EL (cell line): Measurements from ENCODE around the gene LENG8.

Experiments
- DNase-seq: peaks from one replicate; pipeline ENCODE4 v3.0.0-alpha.2; 2016

Gene LENG8

DNA sequence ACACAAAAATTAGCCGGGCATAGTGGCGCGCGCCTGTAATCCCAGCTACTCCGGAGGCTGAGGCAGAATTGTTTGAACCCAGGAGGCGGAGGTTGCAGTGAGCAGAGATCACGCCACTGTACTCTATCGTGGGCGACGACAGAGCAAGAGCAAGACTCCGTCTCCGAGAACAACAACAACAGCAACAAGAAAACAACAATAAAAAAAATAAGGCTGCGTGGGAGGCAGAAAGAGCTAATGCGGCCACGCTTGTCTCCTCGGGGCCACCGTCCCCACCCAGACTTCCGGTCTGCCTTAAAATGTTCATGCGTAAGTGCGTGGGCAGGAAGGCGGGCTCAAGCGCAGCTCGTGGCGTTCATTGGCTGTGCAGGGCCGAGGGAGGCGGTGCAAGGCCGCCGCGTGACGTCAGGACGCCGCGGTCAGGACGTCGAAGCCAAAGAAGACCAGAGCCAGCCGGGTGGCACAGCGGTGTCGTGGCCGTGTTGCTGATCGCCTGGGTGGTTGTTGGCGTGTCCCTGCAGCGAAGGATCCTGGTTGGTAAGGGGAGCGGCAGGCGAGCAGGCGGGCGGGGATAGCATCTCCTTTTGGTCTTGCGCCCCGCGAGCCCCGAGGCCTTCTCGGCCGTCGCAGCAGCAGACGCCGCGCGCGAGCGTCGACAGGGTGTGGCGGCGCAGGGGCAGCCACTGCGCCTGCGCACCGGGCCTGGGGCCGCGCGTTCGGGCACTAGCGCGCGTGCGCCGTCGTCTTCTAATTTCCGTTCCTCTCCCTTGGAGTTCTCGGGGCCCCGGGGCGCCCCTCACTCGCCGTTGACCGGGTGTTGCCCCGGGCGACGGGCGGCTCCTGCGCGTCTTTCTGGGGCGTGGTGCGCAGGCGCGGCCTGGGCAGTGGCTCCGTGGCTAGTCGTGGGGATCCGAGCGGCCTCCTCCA, at the start of gene LENG8:
Gene LENG8 (plus strand): TSS at position 426 of the 927 bp plus-strand sequence. CDS start 2,146 bp downstream, outside the sequence.
- peak; percentile 97 for DNase-seq

DNA sequence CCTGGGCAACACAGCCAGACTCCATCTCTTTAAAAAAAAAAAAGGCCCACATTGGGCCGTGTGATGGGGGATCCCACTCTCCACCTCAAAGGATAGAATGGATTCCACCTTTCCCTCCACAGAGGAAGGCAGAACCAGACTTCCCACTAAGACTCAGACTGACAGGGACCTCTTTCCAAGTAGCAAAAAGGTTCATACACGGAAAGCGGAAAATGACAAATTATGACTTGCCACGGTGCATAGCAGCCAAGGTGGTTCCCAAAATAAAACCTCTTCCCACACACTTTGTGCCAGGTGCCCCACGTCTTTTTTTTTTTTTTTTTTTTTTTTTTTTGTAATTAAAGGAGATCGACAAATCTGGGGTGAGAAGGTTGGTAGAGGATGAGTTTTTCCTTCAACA, 48.1 kb upstream of the LENG8 start:
- DNase-seq: no peak

DNA sequence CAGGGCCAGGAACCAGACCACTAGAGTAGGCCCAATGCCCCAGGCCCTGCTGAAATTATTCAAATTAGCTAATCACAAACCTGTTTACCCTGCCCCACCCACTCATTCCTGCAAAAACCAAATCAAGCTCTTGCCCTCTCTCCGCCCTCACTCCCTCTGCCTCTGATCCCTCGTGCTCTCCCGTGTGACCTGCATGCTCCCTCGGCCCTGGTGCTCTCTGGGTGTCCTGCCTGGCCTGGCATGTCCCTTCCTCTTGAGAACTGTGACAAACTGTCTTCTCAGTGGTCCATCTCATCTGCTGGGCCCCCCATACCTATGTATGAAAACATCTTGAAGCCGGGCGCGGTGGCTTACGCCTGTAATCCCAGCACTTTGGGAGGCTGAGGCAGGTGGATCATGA, 45.9 kb upstream of the LENG8 start:
- DNase-seq: no peak

DNA sequence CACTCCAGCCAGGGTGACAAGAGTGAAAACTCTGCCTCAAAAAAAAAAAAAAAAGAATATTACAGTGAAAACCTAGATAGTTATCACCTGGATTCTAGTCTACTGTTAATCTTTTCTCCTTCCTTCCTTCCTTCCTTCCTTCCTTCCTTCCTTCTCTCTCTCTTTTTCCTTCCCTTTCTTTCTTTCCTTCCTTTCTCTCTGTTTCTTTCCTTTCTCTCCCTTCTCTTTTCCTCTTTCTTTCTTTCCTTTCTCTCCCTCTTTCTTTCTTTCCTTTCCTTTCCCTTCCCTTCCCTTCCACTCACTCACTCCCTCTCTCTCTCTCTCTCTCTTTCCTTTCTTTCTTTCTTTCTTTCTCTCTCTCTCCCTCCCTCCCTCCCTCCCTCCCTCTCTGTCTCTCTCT, 43.4 kb upstream of the LENG8 start:
- no peak for DNase-seq

DNA sequence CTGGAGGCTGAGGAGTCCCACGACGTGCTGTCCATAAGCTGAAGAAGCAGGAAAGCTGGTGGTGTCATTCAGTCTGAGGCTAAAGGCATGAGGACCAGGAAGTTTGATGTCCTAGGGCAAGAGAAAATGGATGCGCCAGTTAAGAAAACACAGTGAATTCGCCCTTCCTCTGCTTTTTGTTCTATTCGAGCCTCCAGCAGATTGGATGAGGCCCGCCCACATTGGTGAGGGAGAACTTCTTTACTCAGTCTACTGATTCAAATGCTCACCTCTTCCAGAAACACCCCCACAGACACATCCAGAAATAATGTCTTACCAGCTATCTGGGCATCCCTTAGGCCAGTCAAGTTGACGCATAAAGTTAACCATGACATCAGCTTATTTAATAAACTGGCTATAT, 41.2 kb upstream of the LENG8 start:
- DNase-seq: no peak

DNA sequence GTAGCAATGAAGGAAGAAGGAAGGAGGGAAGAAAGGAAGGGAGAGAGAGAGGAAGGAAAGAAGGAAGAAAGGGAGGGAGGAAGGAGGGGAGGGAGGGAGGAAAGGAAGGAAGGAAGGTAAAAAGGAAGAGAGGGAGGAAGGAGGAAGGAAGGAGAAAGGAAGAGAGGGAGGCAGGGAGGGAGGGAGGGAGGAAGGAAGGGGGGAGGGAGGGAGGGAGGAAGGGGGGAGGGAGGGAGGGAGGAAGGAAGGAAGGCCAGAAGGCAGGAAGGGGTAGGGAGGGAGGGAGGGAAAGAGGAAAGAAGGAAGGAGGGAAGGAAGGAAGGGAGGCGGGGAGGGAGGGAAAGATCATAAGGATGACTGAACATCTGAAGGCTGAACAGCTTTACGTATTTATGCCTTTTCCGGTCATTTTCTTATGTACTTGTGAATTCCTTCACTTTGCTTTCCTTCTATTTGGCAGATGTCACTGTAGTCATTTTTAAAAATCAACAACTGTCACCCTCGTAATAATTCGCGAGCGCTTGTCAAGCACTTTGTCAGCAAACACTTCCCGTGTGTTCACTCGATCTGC, 40.5 kb upstream of the LENG8 start:
- no peak for DNase-seq

DNA sequence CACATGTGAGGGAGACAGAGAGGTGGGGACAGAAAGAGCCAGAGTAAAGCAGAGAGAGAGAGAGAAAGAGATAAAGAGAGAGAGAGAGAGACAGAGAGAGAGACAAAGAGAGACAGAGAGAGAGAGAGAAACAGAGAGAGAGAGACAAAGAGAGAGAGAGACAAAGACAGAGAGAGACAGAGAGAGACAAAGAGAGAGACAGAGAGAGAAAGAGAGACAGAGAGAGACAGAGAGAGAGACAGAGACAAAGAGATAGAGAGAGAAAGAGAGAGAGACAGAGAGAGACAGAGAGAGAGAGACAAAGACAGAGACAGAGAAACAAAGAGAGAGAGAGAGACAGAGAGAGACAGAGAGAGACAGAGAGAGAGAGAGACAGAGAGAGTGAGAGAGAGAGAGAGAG, 38.0 kb upstream of the LENG8 start:
- DNase-seq: no peak

DNA sequence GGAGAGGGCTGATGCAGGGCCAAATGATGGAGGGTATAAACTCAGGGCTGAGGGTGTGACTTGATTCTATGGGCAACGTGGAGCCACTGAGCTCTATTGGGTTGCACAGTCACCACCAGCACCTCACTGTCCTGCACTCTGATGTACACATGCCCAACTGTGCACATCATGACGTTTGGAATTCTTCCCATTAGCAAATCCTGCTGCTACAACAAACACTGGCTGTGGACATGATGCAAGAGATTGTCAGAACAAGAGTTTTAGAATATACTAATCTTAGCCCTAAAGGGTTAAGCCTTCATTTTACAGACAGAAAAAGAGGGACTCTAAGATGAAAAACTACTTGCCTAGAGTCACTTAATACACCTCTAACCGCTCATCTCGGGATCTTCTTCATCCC, 36.1 kb upstream of the LENG8 start:
- no peak for DNase-seq

DNA sequence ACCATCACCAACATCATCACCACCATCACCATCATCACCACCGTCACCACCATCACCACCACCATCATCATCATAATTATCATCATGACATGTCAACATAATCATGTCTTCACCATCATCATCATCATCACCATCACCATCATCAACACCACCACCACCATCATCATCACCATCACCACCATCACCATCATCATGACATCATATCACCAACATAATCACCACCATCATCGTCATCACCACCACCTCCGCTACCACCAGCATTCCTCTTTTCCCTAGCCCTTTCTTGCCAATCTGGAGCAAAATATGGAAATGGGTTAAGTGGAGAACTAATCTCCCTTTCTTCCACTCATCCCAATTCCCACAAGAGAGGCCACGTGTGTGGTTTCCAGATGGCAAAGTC, 34.8 kb upstream of the LENG8 start:
- no peak for DNase-seq

DNA sequence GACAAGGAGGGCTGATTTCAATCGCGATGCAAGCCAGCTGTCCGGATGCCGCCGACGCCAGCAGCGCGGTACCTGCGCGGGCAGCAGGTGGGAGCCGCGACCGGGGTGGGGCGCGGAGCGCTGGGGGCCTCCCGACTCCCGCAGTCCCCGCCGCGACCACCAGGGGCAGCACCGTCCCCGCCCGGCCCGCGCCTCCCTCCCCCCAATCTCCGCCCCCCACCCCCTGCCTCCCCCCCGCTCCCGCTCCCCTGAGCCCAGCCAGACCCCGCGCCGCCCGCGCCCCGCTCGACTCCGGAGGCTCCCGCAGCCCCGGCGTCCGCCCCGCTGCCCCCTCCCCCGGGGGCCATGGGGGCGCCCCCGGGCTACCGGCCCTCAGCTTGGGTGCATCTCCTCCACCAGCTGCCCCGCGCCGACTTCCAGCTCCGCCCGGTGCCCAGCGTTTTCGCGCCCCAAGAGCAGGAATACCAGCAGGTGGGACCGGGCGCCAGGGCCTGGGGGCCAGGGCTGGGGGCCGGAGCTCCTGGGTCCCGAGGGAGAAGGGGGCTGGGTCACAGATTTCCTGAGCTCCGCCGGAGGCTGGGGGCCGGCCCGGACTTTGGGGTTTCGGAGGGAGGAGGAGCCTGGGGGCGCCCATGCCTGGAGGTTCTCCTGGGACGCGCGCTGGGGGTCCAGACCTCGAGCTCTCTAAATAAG, 33.6 kb upstream of the LENG8 start, which contains the start of gene TTYH1:
Gene TTYH1 (plus strand): TSS at position 257 of the 693 bp plus-strand sequence. CDS start 89 bp downstream, at position 346.
- no peak for DNase-seq

DNA sequence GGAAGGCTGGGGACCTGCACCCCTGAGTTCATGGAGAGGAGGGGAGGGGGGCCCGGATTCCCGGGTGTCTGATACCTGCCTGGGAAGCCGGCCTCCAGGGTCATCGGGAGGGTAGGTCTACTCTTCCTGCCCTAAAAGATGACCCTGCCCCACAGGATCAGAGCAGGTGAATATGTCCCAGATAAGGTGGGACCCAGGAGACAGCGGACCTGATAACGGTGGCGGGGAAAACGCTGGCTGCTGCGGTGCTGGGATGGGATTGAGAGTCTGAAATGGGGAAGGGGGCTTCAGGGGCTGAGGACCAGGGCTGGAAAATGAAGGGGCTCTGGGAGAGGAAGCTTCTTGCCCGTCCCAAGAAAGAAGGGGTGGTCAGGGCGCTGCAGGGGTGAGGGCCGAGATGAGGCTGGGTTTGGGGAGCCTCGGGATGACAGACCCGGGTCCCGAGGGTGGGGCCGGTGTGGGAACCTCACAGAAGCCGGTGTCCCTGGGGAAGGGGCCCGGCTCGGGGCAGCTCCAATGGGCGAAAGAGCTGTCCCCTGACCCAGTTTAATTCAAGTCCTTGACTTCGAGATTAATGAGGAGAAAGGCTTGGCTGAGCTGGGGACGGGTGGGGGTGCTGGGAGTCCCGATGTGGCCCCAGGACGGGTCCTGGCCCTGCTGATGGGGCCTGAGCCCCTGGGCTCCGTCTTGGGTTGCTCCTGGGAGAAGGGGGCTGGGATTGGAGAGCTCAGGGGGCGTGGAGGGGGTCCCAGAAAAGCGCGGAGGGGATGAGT, 32.9 kb upstream of the LENG8 start:
- DNase-seq: no peak

DNA sequence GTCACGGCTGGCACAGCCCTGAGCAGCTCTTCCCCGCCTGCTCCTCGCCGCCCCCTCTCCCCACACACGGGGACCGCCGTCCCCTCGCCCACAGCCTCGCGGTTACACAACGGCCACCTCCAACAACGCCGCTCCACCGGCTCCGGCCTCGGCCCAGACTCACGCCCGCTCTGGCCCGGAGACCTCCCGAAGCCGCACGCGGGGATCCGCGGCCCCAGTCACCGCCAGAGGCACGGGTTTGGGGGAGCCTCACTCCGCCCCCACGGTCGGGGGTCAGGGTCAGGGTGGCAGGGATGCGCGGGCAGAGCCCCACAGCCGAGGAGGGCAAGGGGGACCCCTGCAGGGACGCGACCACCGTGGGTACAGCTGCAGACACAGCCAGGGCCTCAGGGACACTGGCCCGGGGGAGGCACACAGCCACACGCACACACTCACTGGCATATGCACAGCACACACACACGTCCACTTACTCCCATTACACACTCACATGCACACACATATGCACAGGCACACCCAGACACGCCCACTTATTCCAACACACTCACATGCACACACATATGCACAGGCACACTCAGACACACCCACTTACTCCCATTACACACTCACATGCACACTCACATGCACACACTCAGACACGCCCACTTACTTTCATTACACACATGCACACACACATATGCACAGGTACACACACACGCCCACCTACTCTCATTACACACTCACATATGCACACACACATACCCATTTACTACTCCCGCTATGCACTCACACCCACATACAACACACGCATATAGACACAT, 32.1 kb upstream of the LENG8 start:
- DNase-seq: no peak

DNA sequence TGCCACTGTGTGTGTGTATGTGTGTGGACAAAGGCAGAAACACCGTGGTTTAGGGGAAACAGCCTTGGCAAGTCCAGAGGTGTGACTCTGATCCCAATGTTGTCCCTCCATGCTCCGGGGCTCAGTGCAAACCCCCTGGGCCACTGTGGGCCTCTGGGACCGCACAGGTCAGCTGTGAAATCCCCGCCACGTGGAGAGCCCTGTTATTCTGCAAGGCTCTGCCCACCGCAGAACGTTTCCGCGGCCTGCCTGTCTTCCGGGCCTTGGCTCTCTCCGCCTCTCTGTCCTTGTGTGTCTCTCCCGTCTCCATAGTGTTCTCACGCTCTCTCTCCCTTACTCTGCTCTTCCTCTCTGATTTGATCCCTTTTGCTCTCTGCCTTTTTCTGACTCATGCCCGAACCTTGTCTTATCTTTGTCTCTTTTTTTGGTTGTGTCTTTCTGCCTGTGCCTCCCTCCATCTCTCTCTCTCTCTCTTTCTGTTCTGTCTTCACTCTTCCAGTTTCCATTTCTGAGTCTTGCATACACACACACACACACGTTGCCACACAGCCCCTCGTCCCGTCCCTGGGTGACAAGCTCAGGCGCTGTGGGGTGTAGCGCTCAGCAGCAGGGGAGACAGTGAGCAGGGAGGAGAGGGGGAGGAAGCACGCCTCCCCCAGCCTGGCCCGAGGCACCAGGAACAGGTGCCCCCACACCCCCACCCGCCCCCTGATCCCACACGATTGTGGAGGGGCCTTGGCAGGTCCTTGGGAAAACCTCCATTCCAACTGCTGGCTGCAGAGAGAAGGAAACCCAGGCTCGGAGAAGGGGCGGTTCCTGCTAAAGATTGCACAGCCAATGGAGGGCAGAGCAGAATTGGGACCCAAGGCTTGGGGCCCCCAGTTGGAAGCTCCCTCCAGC, 30.7 kb upstream of the LENG8 start:
- DNase-seq: peak; percentile 25

DNA sequence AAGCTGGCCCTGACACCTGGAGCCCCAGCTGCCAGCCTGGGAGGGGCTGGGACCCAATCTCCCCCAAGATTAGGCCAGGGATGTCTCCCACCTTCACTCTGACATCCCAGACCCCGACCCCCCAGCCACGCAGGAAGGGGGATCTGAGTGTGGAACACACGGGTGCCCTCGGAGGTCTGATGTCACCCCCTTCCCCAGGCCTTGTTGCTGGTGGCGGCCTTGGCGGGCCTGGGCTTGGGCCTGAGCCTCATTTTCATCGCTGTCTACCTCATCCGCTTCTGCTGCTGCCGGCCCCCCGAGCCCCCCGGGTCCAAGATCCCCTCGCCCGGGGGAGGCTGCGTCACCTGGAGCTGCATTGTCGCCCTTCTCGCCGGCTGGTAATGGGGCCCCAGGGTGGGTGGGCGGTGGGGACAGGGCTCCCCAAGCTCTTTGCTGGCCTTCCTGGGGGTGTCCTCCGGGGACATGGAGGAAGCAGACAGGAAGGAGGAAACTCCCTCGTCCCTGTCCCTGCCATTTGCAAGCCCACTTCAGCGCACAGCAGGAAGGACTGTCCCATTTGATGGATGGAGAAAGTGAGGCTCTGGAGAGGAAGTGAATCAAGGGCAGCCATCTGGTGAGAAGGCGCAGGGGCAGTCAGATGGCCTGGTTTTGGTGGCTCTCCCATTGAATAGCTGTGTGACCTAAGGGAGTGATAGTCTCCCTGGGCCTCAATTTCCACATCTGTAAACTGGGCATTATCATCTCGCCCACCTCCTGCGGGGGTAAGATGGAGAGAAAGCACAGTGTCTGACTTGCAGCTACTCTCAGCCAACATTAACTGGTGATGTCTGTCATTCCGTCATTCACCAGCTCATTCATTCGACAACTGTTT, 29.8 kb upstream of the LENG8 start:
- DNase-seq: no peak

DNA sequence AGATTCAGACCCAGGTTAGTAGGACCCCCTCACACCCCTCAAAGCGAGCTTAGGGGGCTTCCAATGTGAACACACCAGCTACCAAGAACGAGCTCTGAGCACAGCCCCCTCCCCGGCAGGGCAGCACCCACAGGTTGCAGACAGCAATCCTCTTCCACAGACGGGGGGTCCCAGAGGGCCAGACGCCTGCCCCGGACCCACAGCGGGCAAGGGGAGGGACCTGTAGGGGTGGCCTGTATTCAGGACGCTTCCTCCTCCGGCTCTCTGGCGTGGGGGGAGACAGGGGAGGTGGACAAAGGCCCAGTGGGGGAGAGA, 29.0 kb upstream of the LENG8 start:
- DNase-seq: no peak

DNA sequence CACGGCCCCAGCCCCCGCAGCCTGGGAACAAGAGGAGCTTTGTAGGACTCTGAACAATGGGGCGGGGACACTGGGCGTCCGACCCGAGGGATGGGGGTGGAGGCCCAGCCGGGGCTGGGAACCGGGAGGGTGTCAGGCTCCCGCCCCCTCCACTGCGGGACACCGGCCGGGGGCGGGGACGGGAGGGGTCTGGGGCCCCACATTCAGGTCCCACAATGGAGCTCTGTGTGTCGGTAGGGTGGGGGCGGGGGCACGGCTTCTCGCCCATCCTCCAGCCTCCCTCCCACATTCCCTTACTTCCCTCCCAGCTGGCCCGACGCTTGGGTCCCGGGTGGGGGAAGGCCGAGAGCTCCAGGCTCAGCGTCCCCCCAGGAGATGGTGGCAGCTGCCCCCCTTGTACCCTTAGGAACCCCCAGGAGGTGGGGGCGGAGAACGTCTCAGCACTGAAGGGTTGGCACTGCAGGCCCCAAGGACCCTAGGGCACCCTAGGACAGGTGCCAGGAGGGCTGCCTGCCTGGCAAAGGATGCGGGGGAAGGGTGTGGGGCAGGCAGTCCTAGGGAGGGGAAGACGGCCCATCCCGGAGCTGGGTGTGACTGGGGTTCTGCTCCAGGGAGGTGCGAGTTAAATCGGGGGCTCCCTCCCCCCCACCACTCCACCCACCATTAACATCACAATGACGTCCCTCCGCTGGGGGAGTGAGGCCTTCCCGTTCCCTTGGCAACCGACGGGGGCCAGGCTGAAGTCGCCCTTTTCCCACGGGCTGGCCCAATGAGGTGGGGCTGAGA, 28.4 kb upstream of the LENG8 start:
- no peak for DNase-seq

DNA sequence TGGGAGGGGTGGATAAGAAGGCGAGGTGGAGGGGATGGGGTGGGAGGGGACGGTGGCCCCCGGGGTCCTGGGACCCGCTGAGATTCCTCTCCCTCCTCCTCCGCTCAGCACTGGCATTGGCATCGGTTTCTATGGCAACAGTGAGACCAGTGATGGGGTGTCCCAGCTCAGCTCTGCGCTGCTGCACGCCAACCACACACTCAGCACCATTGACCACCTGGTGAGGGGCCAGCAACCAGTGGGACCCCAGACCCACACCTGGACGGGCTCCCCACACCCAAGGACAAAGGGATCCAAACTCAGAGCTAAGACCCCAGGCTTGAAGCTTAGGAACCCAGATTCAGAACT, 27.9 kb upstream of the LENG8 start:
- DNase-seq: no peak

DNA sequence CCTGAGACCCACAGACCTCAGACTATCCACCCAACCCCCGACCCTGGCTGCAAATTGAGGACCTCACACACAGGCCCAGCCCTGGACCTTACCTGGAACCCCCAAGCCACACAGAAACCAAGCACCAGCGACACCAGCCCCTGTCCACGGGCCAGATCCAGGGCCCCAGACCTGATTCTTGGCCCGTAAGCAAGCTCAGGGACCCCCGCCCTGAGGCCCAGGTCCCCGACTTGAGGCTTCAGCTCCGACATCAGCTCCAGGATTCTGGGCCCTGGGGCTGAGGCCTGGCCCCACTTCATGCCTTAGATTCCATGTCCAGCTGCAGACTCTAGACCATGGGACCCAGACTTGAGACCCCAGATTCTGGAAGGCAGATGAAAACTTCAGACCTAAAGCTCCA, 27.5 kb upstream of the LENG8 start:
- DNase-seq: no peak

DNA sequence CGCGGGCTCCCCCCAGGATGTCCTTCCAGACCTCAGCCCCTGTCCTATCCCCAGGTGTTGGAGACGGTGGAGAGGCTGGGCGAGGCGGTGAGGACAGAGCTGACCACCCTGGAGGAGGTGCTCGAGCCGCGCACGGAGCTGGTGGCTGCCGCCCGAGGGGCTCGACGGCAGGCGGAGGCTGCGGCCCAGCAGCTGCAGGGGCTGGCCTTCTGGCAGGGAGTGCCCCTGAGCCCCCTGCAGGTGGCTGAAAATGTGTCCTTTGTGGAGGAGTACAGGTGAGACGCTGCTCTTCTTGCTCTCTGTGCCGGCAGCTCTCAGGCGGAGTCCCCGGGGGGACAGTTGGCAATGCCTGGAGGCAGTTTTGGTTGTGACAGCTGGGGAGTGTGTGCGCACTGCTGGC, 26.9 kb upstream of the LENG8 start:
- no peak for DNase-seq

DNA sequence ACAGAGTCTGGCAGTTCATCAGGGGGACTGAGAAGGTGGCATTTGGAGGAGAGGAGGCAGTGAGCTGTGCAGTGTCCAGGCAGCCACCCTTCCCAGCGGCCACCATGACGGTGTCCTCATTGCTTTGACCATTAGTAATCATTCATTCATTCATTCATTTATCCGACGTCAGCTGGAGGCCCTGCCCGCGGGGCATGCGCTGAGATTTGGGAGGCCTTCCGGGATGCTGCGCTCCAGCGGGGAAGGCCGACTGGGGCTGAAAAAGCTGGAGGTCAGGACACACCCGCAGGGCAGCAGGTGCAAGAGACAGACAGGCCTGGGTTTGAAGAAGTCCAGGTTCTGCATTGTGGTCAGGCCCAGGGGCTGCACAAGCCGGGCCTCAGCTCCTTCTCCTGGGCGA, 24.8 kb upstream of the LENG8 start:
- DNase-seq: no peak
